ENCODE data around the gene PRKCE.

Gene PRKCE

GRCh38 chr2:45782436-45782835 lies 131.0 kb downstream of the PRKCE start:
- no peak for TF ChIP-seq ZNF274 (IDR thresholded peaks at IDR 0.05; ENCODE audit: low read depth, low read length)
- no peak overlapping the region for H3K4me3 ChIP-seq (ENCODE audit: low read length)

GRCh38 chr2:45782986-45783385 lies 131.5 kb downstream of the PRKCE start:
- H3K4me3 ChIP-seq (ENCODE audit: low read length), result no peak overlapping the region

GRCh38 chr2:45786030-45786835 lies 134.8 kb downstream of the PRKCE start:
- no peak for TF ChIP-seq ZNF274 (IDR thresholded peaks at IDR 0.05; ENCODE audit: low read depth, low read length)
- no peak overlapping the region for H3K4me3 ChIP-seq (ENCODE audit: low read length)

More at GRCh38 chr2:45782986-45783385, 131.5 kb downstream of the PRKCE start:
- no peak for TF ChIP-seq ZNF274 (IDR thresholded peaks at IDR 0.05; ENCODE audit: low read depth, low read length)

- H3K4me3 ChIP-seq (ENCODE audit: low read length), result no peak overlapping the region
- TF ChIP-seq ZNF274 (IDR thresholded peaks at IDR 0.05; ENCODE audit: low read depth, low read length), result no peak
Observed at GRCh38 chr2:45786836-45787357, 135.4 kb downstream of the PRKCE start.

- TF ChIP-seq ZNF274 (IDR thresholded peaks at IDR 0.05; ENCODE audit: low read depth, low read length), result no peak
- H3K4me3 ChIP-seq (ENCODE audit: low read length), result no peak overlapping the region
Observed at GRCh38 chr2:45788401-45788800, 136.9 kb downstream of the PRKCE start.

- no peak for TF ChIP-seq ZNF274 (IDR thresholded peaks at IDR 0.05; ENCODE audit: low read depth, low read length)
- H3K4me3 ChIP-seq (ENCODE audit: low read length), result no peak overlapping the region
Observed at GRCh38 chr2:45789317-45789716, 137.8 kb downstream of the PRKCE start.

GRCh38 chr2:45789961-45790723 lies 138.7 kb downstream of the PRKCE start:
- TF ChIP-seq ZNF274 (IDR thresholded peaks at IDR 0.05; ENCODE audit: low read depth, low read length), result no peak
- no peak overlapping the region for H3K4me3 ChIP-seq (ENCODE audit: low read length)

GRCh38 chr2:45793305-45793962 lies 142.0 kb downstream of the PRKCE start:
- TF ChIP-seq ZNF274 (IDR thresholded peaks at IDR 0.05; ENCODE audit: low read depth, low read length), result no peak
- H3K4me3 ChIP-seq (ENCODE audit: low read length), result no peak overlapping the region

GRCh38 chr2:45794134-45794617 lies 142.7 kb downstream of the PRKCE start:
- no peak overlapping the region for H3K4me3 ChIP-seq (ENCODE audit: low read length)
- TF ChIP-seq ZNF274 (IDR thresholded peaks at IDR 0.05; ENCODE audit: low read depth, low read length), result no peak

- no peak for TF ChIP-seq ZNF274 (IDR thresholded peaks at IDR 0.05; ENCODE audit: low read depth, low read length)
- no peak overlapping the region for H3K4me3 ChIP-seq (ENCODE audit: low read length)
Observed at GRCh38 chr2:45796500-45796899, 145.0 kb downstream of the PRKCE start.

GRCh38 chr2:45797451-45798230 lies 146.2 kb downstream of the PRKCE start:
- TF ChIP-seq ZNF274 (IDR thresholded peaks at IDR 0.05; ENCODE audit: low read depth, low read length), result no peak
- H3K4me3 ChIP-seq (ENCODE audit: low read length), result no peak overlapping the region

GRCh38 chr2:45799679-45800381 lies 148.4 kb downstream of the PRKCE start:
- no peak overlapping the region for H3K4me3 ChIP-seq (ENCODE audit: low read length)

More at GRCh38 chr2:45799679-45800381, 148.4 kb downstream of the PRKCE start:
- TF ChIP-seq ZNF274 (IDR thresholded peaks at IDR 0.05; ENCODE audit: low read depth, low read length), result no peak

Measured in GM08714 (cell line).